Kidney (tissue), 14 donors: ENCODE measurements around the gene SH3RF1. TPM values are rescaled to one million over a fixed set of nuclear protein-coding genes. Genes with fewer than 3 reads are reported as not detected.

Experiments
- DNase-seq, 5 donors: peaks; one replicate each; pipeline ENCODE4 v3.0.0-alpha.2; 2013 to 2020
- FAIRE-seq: peaks from 2 replicates; lab custom pipeline; 2012; peaks lifted over from hg19 to GRCh38; lab: Jason Lieb, UNC
- H3K27ac ChIP-seq, 2 donors: one replicate each; pipeline ENCODE4 v1.7.0; 2013; ENCODE audit warnings: low read depth in 2 of 2, low read length in 2 of 2, inconsistent platforms in 1 of 2
- H3K27me3 ChIP-seq: one replicate; pipeline ENCODE4 v1.7.1; 2013; ENCODE audit warnings: low read length, inconsistent platforms; ENCODE audit not compliant: control insufficient read depth, insufficient read depth
- H3K36me3 ChIP-seq, 3 donors: one replicate each; pipeline versions ENCODE4 v1.7.0 to v1.7.1; 2013; ENCODE audit warnings: low read length in 3 of 3, control low read depth in 1 of 3, inconsistent platforms in 1 of 3; ENCODE audit not compliant: insufficient read depth in 3 of 3, control insufficient read depth in 2 of 3
- H3K4me1 ChIP-seq, 3 donors: one replicate each; pipeline versions ENCODE4 v1.7.0 to v1.7.1; 2013; ENCODE audit warnings: low read length in 3 of 3, inconsistent platforms in 1 of 3, low read depth in 1 of 3; ENCODE audit not compliant: control insufficient read depth in 2 of 3, insufficient read depth in 2 of 3
- H3K4me3 ChIP-seq, 3 donors: one replicate each; pipeline versions ENCODE4 v1.7.0 to v1.8.1; 2013; ENCODE audit warnings: low read length in 3 of 3, control low read depth in 1 of 3, inconsistent platforms in 1 of 3
- H3K9ac ChIP-seq, 3 donors: one replicate each; pipeline versions ENCODE4 v1.7.0 to v1.7.1; 2013; ENCODE audit warnings: low read length in 3 of 3, control low read depth in 1 of 3, inconsistent platforms in 1 of 3
- H3K9me3 ChIP-seq, 3 donors: one replicate each; pipeline versions ENCODE4 v1.7.0 to v1.7.1; 2013; ENCODE audit warnings: low read length in 3 of 3, control low read depth in 1 of 3, inconsistent platforms in 1 of 3; ENCODE audit not compliant: control insufficient read depth in 2 of 3, insufficient read depth in 1 of 3
- intact Hi-C: fragments of 100-400 bp; cut with DNase I; formaldehyde crosslinking; loops from one replicate; pipeline ENCODE4 v1.11.1; 2022
- polyA plus RNA-seq: library from polyadenylated mRNA; stranded (reverse); fragments of 350-450 nt; fragmentation: Illumina TruSeq; extraction: RNeasy Lipid Tissue Mini Kit (QIAGEN cat#74804); gene quantifications from one replicate; pipeline ENCODE4 v1.2.3, GENCODE V29; 2014; ENCODE audit warnings: low read depth, low replicate concordance; ENCODE audit not compliant: insufficient read depth
- total RNA-seq: library from RNA; stranded (reverse); fragmentation: NEBNext Ultra II Directional; extraction: Animal tissue kit (Norgen Biotek cat#: 25700); gene quantifications from one replicate; pipeline ENCODE4 v1.2.1, GENCODE V29; 2021
- TF ChIP-seq, protein P1 (sequence below): IDR thresholded peaks from 3 replicates; pipeline ENCODE4 v1.5.1; 2012; ENCODE audit warnings: mild to moderate bottlenecking, moderate library complexity, borderline replicate concordance; ENCODE audit not compliant: insufficient read depth; ENCODE audit errors: extremely low read depth
- donor health status: control.
- donor health status: control.
- donor health status: control.
- donor health status: control.
- donor health status: control.
- donor health status: DM: yes; HTN: yes; CAD: no.
- donor health status: Normal renal cell carcinoma (clear cell type).

The SH3RF1 gene
- total and polyA plus RNA-seq, 2 donors from 2014 or later, result 8.2 to 35.7 TPM

DNA sequence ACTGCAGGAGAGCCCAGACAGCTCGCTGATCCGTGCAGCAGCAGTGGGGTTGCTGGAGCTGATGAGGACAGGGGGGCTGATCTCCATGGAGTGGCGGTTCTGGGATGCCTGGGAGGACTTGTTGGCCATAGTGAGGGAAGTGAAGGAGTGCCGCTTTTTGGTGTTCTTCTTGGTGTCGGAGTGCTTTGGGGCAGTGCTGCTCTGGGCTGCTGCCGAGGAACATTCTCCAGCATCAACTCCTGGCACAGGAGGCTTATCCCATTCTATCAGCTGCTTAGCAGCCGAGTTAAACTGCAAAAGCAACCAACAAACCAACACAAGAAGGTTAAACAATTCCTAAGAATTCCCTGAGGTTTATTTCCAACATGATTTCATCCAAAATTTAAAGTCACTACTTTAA lies 134.4 kb downstream of the SH3RF1 start:
- Histone ChIP-seq H3K27ac (peak overlapping the region; percentile 7 to 68), H3K9me3 (no peaks in the 10 kb centered on the region), H3K9ac (no peak overlapping the region), H3K36me3 (peaks cover 2 to 7% (median 3%) of the 10 kb centered on the region in 3 donors), H3K27me3 (no peaks in the 10 kb centered on the region), H3K4me1 (peaks cover 0 to 16% (median 11%) of the 10 kb centered on the region in 3 donors), H3K4me3 (no peak overlapping the region)
- FAIRE-seq (no peak), DNase-seq (no peak)
- intact Hi-C loops, result no loop called here
- TF ChIP-seq, protein P1, sequence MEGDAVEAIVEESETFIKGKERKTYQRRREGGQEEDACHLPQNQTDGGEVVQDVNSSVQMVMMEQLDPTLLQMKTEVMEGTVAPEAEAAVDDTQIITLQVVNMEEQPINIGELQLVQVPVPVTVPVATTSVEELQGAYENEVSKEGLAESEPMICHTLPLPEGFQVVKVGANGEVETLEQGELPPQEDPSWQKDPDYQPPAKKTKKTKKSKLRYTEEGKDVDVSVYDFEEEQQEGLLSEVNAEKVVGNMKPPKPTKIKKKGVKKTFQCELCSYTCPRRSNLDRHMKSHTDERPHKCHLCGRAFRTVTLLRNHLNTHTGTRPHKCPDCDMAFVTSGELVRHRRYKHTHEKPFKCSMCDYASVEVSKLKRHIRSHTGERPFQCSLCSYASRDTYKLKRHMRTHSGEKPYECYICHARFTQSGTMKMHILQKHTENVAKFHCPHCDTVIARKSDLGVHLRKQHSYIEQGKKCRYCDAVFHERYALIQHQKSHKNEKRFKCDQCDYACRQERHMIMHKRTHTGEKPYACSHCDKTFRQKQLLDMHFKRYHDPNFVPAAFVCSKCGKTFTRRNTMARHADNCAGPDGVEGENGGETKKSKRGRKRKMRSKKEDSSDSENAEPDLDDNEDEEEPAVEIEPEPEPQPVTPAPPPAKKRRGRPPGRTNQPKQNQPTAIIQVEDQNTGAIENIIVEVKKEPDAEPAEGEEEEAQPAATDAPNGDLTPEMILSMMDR, result no peak

DNA sequence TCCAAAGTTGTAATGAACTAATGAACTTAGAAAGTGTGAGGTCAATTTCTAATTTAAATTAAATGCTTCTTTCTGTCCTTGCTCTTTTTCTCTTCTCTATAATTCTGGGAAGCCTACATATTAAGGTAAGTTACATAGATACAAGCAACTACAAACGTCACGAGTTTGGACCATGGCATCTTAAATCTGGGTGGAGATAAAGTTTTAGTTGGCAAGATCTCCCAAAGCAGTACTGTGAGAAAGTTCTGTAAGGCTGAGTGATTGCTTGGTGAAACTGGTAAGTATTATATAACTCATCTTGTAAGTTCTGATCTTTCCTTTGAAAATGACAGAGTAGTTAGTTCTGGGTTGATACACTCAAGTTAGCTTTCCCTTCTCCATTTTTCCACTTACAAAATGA lies 135.0 kb downstream of the SH3RF1 start:
- peak overlapping the region; percentile 1 to 68 for H3K27ac ChIP-seq
- H3K4me1 ChIP-seq, result peaks cover 0 to 16% (median 11%) of the 10 kb centered on the region in 3 donors
- no peak overlapping the region for H3K9ac ChIP-seq
- intact Hi-C loops, result no loop called here
- DNase-seq (no peak), FAIRE-seq (no peak)
- no peaks in the 10 kb centered on the region for H3K27me3 ChIP-seq
- no peaks in the 10 kb centered on the region for H3K9me3 ChIP-seq
- TF ChIP-seq, protein P1, result no peak
- peaks cover 3 to 7% (median 3%) of the 10 kb centered on the region in 3 donors for H3K36me3 ChIP-seq
- H3K4me3 ChIP-seq, result no peak overlapping the region

DNA sequence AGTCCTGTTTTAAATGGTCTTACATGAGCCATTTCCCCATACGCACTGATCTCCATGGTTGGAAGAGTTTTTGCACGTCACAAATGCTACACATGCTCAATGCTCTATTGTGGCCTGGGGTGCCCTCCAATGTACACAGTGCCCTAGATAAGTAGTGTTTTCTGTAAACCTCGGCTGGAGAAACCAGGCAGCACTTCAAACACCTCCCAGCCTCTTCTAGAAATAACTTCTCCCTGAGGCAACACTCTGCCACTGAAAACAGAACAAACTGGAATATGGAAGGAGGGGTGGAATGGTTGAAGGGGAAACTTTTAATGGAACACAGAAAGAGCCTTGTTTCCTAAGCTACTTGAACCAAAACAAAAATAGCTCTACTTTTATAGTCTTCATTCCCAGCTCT lies 136.8 kb downstream of the SH3RF1 start:
- TF ChIP-seq, protein P1, result no peak
- Histone ChIP-seq H3K4me3 (no peak overlapping the region), H3K4me1 (peaks cover 0 to 17% (median 7%) of the 10 kb centered on the region in 3 donors), H3K27me3 (no peaks in the 10 kb centered on the region), H3K9me3 (no peaks in the 10 kb centered on the region), H3K36me3 (peaks cover 7 to 20% (median 9%) of the 10 kb centered on the region in 3 donors), H3K27ac (peak overlapping the region; percentile 54 to 78), H3K9ac (no peak overlapping the region)
- DNase-seq, result peak in 3 of 5 donors; percentile 45 to 78 (median 73)
- intact Hi-C loops, result no loop called here
- no peak for FAIRE-seq
